K562 (cell line): ENCODE results near the gene TEX51. TPM values are rescaled to one million over a fixed set of nuclear protein-coding genes. Genes with fewer than 3 reads are reported as not detected.

Experiments
- ATAC-seq: fragments of 200-7000 bp; cut with Tn5 transposase; 3 replicates; pipeline ENCODE4 v1.9.1; 2020; ENCODE audit warnings: moderate library complexity
- BruUV-seq: library from RNA; stranded (reverse); fragments of 400-500 nt; replicated peaks from 2 replicates; lab custom pipeline; 2021; lab: Mats Ljungman, UMichigan
- CTCF ChIA-PET: fragments of 300-600 bp; formaldehyde crosslinking; extraction: SDS; loops from one replicate; lab custom pipeline; 2021; ENCODE audit warnings: low intra/inter-chr PET ratio; lab: Yijun Ruan, JAX
- POLR2A ChIA-PET: fragments of 300-600, 350-650 bp; sonication (Branson Sonifier 250); formaldehyde crosslinking; extraction: SDS; loops from one replicate; lab custom pipeline; 2021; ENCODE audit warnings: antibody characterized with exemption, inconsistent platforms; lab: Yijun Ruan, JAX
- DNase-seq, 4 experiments: peaks; one replicate each; pipeline versions ENCODE4 v3.0.0 to v3.0.0-alpha.2; 2011 to 2018; ENCODE audit warnings: low spot score in 3 of 4, mixed read lengths in 3 of 4; ENCODE audit errors: extremely low read depth in 1 of 4
- FAIRE-seq: peaks from 2 replicates; lab custom pipeline; 2011; peaks lifted over from hg19 to GRCh38; lab: Jason Lieb, UNC
- H2AFZ ChIP-seq: 2 replicates; pipeline ENCODE4 v1.6.0; 2011; ENCODE audit warnings: low read depth, low read length, control low read depth, inconsistent platforms
- H3K27ac ChIP-seq: fragments of 200-600 bp; 3 replicates; pipeline ENCODE4 v1.8.0; 2011; ENCODE audit warnings: low read depth, mild to moderate bottlenecking, control low read depth, inconsistent platforms, low read length, moderate library complexity, mixed read lengths; ENCODE audit errors: extremely low read depth
- H3K27me3 ChIP-seq, 2 experiments: fragments of 300-600 bp in 1 of 2; 2 replicates in 1 of 2; 3 replicates in 1 of 2; pipeline versions ENCODE4 v1.6.0 to v1.8.0; 2011; ENCODE audit warnings: inconsistent platforms in 2 of 2, low read length in 2 of 2, mild to moderate bottlenecking in 1 of 2, mixed read lengths in 1 of 2, moderate library complexity in 1 of 2; ENCODE audit not compliant: control insufficient read depth in 2 of 2, insufficient read depth in 2 of 2
- H3K36me3 ChIP-seq: fragments of 300-600 bp; 3 replicates; pipeline ENCODE4 v1.8.0; 2011; ENCODE audit warnings: mild to moderate bottlenecking, low read length, inconsistent platforms; ENCODE audit not compliant: control insufficient read depth, insufficient read depth
- H3K4me1 ChIP-seq, 2 experiments: fragments of 200-600 bp in 1 of 2; replicated peaks in 1 of 2; 2 replicates in 1 of 2; 3 replicates in 1 of 2; pipeline versions ENCODE4 v1.5.1 to v1.8.0; 2011; ENCODE audit warnings: inconsistent platforms in 2 of 2, low read length in 2 of 2, mild to moderate bottlenecking in 1 of 2, mixed read lengths in 1 of 2, moderate library complexity in 1 of 2; ENCODE audit not compliant: control insufficient read depth in 2 of 2, insufficient read depth in 2 of 2
- H3K4me2 ChIP-seq: 2 replicates; pipeline ENCODE4 v1.6.1; 2011; ENCODE audit warnings: low read length, control low read depth, inconsistent platforms, mixed read lengths; ENCODE audit not compliant: insufficient read depth
- H3K4me3 ChIP-seq: fragments of 200-600 bp; sonication (generic), shearing (Covaris generic); 2 replicates; pipeline ENCODE4 v1.5.1; 2016; ENCODE audit warnings: control low read depth, inconsistent platforms
- H3K79me2 ChIP-seq: fragments of 200-600 bp; 3 replicates; pipeline ENCODE4 v1.8.0; 2011; ENCODE audit warnings: low read length, inconsistent platforms; ENCODE audit not compliant: control insufficient read depth, insufficient read depth
- H3K9ac ChIP-seq, 2 experiments: 2 replicates each; pipeline versions ENCODE4 v1.6.0 to v1.6.1; 2011; ENCODE audit warnings: low read depth in 2 of 2, low read length in 2 of 2, control low read depth in 1 of 2, inconsistent platforms in 1 of 2, mild to moderate bottlenecking in 1 of 2, mixed read lengths in 1 of 2; ENCODE audit not compliant: insufficient read depth in 1 of 2
- H3K9me1 ChIP-seq: one replicate; pipeline ENCODE4 v1.6.0; 2011; ENCODE audit warnings: inconsistent platforms, mild to moderate bottlenecking, low read length, moderate library complexity; ENCODE audit not compliant: control insufficient read depth, insufficient read depth
- H3K9me3 ChIP-seq: replicated peaks from 2 replicates; pipeline ENCODE4 v1.5.1; 2011; ENCODE audit warnings: low read depth, low read length, inconsistent platforms; ENCODE audit not compliant: control insufficient read depth, insufficient read depth
- H4K20me1 ChIP-seq: replicated peaks from 2 replicates; pipeline ENCODE4 v1.6.1; 2011; ENCODE audit warnings: low read length, inconsistent platforms, mixed read lengths; ENCODE audit not compliant: control insufficient read depth, insufficient read depth
- BCOR ChIP-seq: fragments of 450-650 bp; IDR thresholded peaks from 2 replicates; pipeline ENCODE4 v1.6.1; 2016
- CHD4 ChIP-seq: fragments of 200-600 bp; sonication (generic); IDR thresholded peaks from 3 replicates; pipeline ENCODE4 v1.6.1; 2012; ENCODE audit warnings: low read depth, mild to moderate bottlenecking, mixed read lengths, low read length, inconsistent platforms; ENCODE audit not compliant: insufficient read depth, insufficient replicate concordance, poor library complexity, severe bottlenecking
- CTCF ChIP-seq, 3 experiments: IDR thresholded peaks in 2 of 3; conservative IDR thresholded peaks in 1 of 3; 2 replicates each; pipeline ENCODE4 v1.5.1; 2011 to 2012; ENCODE audit warnings: low read length in 3 of 3, mild to moderate bottlenecking in 3 of 3, control low read depth in 2 of 3, improper control_type of control experiment in 1 of 3, inconsistent platforms in 1 of 3, low read depth in 1 of 3, mixed read lengths in 1 of 3, moderate library complexity in 1 of 3; ENCODE audit not compliant: insufficient read depth in 2 of 3
- HMG20A ChIP-seq: fragments of 450-650 bp; formaldehyde crosslinking; conservative IDR thresholded peaks from 2 replicates; pipeline ENCODE4 v1.4.0; 2020; ENCODE audit warnings: mild to moderate bottlenecking, mixed read lengths
- RAD21 ChIP-seq, 2 experiments: fragments of 250-450 bp in 1 of 2; fragments of 450-650 bp in 1 of 2; sonication (Bioruptor Pico) in 1 of 2; formaldehyde crosslinking in 1 of 2; IDR thresholded peaks in 1 of 2; conservative IDR thresholded peaks in 1 of 2; 2 replicates each; pipeline versions ENCODE4 v1.4.0 to v1.8.0; 2020 to 2022; ENCODE audit warnings: mild to moderate bottlenecking in 2 of 2, moderate library complexity in 1 of 2
- RCOR1 ChIP-seq, 2 experiments: IDR thresholded peaks; 2 replicates each; pipeline ENCODE4 v1.6.1; 2012; ENCODE audit warnings: low read depth in 2 of 2, low read length in 2 of 2, borderline replicate concordance in 1 of 2, improper control_type of control experiment in 1 of 2
- SLC30A9 ChIP-seq: fragments of 250-450 bp; sonication (Bioruptor Pico); IDR thresholded peaks from 2 replicates; pipeline ENCODE4 v1.8.0; 2022; ENCODE audit warnings: mild to moderate bottlenecking, moderate library complexity
- ZFP91 ChIP-seq: sonication (generic); formaldehyde crosslinking; IDR thresholded peaks from 2 replicates; pipeline ENCODE4 v1.8.0; 2022; ENCODE audit warnings: mild to moderate bottlenecking, missing genetic modification reagents
- WGBS: fragments of 100-300 bp; shearing (Covaris generic); methylation state at CpG from one replicate; pipeline ENCODE4 v1.1.6; 2016; ENCODE audit warnings: low coverage, mixed read lengths; ENCODE audit not compliant: insufficient coverage; ENCODE audit errors: missing lambda C conversion rate; 5-methylcytosine and 5-hydroxymethylcytosine counted together
- in situ Hi-C: fragments of 300-500 bp; cut with MboI; formaldehyde crosslinking; loops from 4 replicates; pipeline ENCODE4 v1.15.0; 2018; ENCODE audit warnings: inconsistent platforms, mixed read lengths
- intact Hi-C: fragments of 100-400 bp; cut with micrococcal nuclease; formaldehyde crosslinking; loops from 2 replicates; pipeline ENCODE4 v1.14.2; 2022
- polyA plus RNA-seq, 8 experiments: library from polyadenylated mRNA; depleted of rRNA in 4 of 8; stranded (reverse) in 5 of 8; unstranded in 3 of 8; fragments of >200 nt; fragmentation: Nextera tagmentation in 2 of 8; fragmentation: Illumina TruSeq in 1 of 8; extraction: Ambion mirVana in 2 of 8; extraction: Trizol in 1 of 8; gene quantifications; 2 replicates each; pipeline versions ENCODE4 v1.2.1 to v1.2.3, GENCODE V29; 2011 to 2014; ENCODE audit warnings: inconsistent platforms in 1 of 8, missing spikeins in 1 of 8
- total RNA-seq, 7 experiments: library from RNA; depleted of rRNA in 6 of 7; stranded (reverse); fragments of >200 nt in 6 of 7; fragmentation: Illumina TruSeq in 2 of 7; extraction: Trizol in 2 of 7; gene quantifications; 2 replicates each; pipeline versions ENCODE4 v1.2.1 to v1.2.3, GENCODE V29; 2011 to 2021; ENCODE audit warnings: low replicate concordance in 1 of 7

Gene TEX51
- total and polyA plus RNA-seq, 9 of the 15 experiments (the other 6 are each of a cell fraction or from before 2014, with no cell fraction given) = not detected

- 0 out of 2 replicates have a peak, but pooled peaks cover 2% of the 10 kb centered on the region for H3K9me3 ChIP-seq
- H3K4me1 ChIP-seq = no peaks in the 10 kb centered on the region
- POLR2A ChIA-PET = interaction anchor here (0.6 kb wide), 1 partner anchor 83 kb away, joined by 3 read pairs; no protein-coding TSS in a partner anchor
- no peaks in the 10 kb centered on the region for H3K27me3 ChIP-seq
- no peaks in the 10 kb centered on the region for H3K9me1 ChIP-seq
- CTCF ChIA-PET = interaction anchor here (0.6 kb wide), 1 partner anchor 259 kb away, joined by 4 read pairs; no protein-coding TSS in a partner anchor
- TF ChIP-seq RAD21 (CRISPR knock-in tag; conservative IDR thresholded peaks at IDR 0.05 in 1 of 2, IDR thresholded peaks at IDR 0.05 in 1 of 2) = peak in 1 of 2 experiments; percentile 34; a peak in 2 of 4 replicates
- TF ChIP-seq SLC30A9 = no peak
- TF ChIP-seq RCOR1 (IDR thresholded peaks at IDR 0.05; ENCODE audit: borderline replicate concordance in 1 of 2, low read depth in 2 of 2, low read length in 2 of 2) = no peak
- no peak for TF ChIP-seq CHD4
- peak; percentile 28 to 52 (median 43); a peak in 5 of 6 replicates for TF ChIP-seq CTCF (IDR thresholded peaks at IDR 0.05 in 2 of 3, conservative IDR thresholded peaks at IDR 0.05 in 1 of 3; ENCODE audit: insufficient read depth in 2 of 3, low read depth in 1 of 3, low read length in 3 of 3)
- TF ChIP-seq HMG20A (CRISPR knock-in tag) = no peak
- no peak for TF ChIP-seq BCOR
- TF ChIP-seq ZFP91 (CRISPR knock-in tag) = no peak
- FAIRE-seq (peak; percentile 26), ATAC-seq (peak; percentile 61), DNase-seq (peak in 1 of 4 experiments; percentile 13)
- H3K4me3 ChIP-seq = no peak overlapping the region
- H2AFZ ChIP-seq = no peak overlapping the region
- in situ Hi-C loops (no loop called here), intact Hi-C loops (no loop called here)
- H3K79me2 ChIP-seq = no peaks in the 10 kb centered on the region
- no peak overlapping the region for H3K27ac ChIP-seq
- no peak overlapping the region for H3K4me2 ChIP-seq
- no TSS peak for BruUV-seq
- H4K20me1 ChIP-seq = no peaks in the 10 kb centered on the region
- 0% methylated on average over 3 of the region's 3 CpGs for WGBS
- no peak overlapping the region for H3K9ac ChIP-seq
- H3K36me3 ChIP-seq = no peaks in the 10 kb centered on the region
These were observed 33.8 kb upstream of the TEX51 start for GRCh38 chr2:126864861-126865260.
